GM13976 (cell line): ENCODE data around the gene CITED1.
"Not testable (repeated sequence)": the region's sequence is repeated elsewhere in the genome, so short reads cannot be mapped to it uniquely, and the experiment has no call there.

Experiments used
- DNase-seq: peaks from one replicate; pipeline ENCODE4 v3.0.0; 2012; ENCODE audit warnings: low spot score
- in situ Hi-C: fragments of 300-500 bp; cut with MboI; formaldehyde crosslinking; loops from one replicate; pipeline ENCODE4 v1.12.0; 2022; ENCODE audit warnings: low sequenced_read_pairs, mixed read lengths, inconsistent platforms; ENCODE audit not compliant: unreplicated experiment
- TF ChIP-seq, protein P1 (sequence below): IDR thresholded peaks from 2 replicates; pipeline ENCODE4 v1.5.1; 2012; ENCODE audit warnings: borderline replicate concordance, mild to moderate bottlenecking; ENCODE audit not compliant: insufficient read depth; ENCODE audit errors: extremely low read depth, missing control alignments, control extremely low read depth

The CITED1 gene

GRCh38 chrX:72346302-72346949 lies 40.7 kb upstream of the CITED1 start:
- no peak for DNase-seq
- TF ChIP-seq, protein P1, sequence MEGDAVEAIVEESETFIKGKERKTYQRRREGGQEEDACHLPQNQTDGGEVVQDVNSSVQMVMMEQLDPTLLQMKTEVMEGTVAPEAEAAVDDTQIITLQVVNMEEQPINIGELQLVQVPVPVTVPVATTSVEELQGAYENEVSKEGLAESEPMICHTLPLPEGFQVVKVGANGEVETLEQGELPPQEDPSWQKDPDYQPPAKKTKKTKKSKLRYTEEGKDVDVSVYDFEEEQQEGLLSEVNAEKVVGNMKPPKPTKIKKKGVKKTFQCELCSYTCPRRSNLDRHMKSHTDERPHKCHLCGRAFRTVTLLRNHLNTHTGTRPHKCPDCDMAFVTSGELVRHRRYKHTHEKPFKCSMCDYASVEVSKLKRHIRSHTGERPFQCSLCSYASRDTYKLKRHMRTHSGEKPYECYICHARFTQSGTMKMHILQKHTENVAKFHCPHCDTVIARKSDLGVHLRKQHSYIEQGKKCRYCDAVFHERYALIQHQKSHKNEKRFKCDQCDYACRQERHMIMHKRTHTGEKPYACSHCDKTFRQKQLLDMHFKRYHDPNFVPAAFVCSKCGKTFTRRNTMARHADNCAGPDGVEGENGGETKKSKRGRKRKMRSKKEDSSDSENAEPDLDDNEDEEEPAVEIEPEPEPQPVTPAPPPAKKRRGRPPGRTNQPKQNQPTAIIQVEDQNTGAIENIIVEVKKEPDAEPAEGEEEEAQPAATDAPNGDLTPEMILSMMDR = no peak
- in situ Hi-C loops = no loop called here

GRCh38 chrX:72340626-72341025 lies 34.9 kb upstream of the CITED1 start:
- in situ Hi-C loops = no loop called here
- TF ChIP-seq, protein P1 = no peak

DNA sequence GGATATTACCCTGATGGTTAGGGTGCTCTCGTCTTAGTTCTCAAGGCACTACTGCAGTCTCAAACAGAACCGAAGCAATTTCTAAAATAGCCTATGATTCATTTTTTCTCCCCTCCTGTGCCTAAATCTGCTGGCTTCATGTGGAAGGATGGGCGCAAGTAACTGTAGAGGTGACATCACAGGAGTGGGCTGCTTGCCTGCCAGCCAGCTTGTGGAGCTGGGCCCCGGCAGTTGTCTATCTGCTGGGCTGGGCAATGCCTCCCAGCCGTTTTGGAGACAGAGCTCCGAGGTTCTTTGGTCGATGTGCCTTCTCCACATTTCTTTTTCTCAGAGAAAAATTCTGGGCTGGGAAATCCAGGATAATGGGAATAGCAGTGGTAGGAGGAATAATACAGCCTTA lies 34.3 kb upstream of the CITED1 start:
- TF ChIP-seq, protein P1 = no peak
- in situ Hi-C loops = no loop called here
- DNase-seq = no peak

More at GRCh38 chrX:72340626-72341025, 34.9 kb upstream of the CITED1 start:
- DNase-seq = no peak

GRCh38 chrX:72330131-72330530 lies 24.4 kb upstream of the CITED1 start:
- TF ChIP-seq, protein P1 = no peak
- no peak for DNase-seq
- in situ Hi-C loops = no loop called here

- DNase-seq = no peak
- in situ Hi-C loops = no loop called here
- TF ChIP-seq, protein P1 = no peak
Observed at GRCh38 chrX:72326605-72327300, 21.0 kb upstream of the CITED1 start.

DNA sequence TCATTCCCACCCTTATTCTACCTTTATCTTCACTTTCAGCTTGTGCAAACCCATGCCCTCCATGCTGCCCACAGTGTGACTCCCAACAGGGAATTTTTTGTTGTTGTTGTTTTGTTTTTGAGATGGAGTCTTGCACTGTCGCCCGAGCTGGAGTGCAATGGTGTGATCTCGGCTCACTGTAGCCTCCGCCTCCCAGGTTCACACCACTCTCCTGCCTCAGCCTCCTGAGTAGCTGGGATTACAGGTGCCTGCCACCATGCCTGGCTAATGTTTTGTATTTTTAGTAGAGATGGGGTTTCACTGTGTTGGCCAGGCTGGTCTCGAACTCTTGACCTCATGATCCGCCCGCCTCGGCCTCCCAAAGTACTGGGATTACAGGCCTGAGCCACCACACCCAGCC lies 13.9 kb upstream of the CITED1 start:
- DNase-seq, in situ Hi-C loops: not testable (repeated sequence)

DNA sequence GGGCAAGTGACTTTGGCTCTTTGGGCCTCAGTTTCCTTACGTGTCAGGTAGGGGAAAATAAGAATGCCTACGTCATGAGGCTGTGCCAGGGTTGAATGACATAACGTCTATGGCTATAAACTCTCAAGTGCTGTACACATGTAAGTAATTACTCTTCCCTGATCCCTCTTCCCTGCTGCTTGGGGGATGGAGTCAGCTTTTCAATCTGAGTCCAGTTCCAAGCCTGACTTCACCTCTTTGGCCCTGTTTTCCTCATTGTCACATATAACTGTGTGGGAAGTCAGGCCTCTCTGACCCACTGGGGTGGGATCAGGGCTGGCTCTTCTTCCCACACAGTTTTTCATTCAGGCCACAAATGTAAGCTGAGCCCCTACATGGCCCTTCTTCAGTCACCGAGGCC lies 11.4 kb upstream of the CITED1 start:
- in situ Hi-C loops = no loop called here
- no peak for DNase-seq
- TF ChIP-seq, protein P1 = no peak
